ENCODE results near the gene PRPF18.

Gene PRPF18

DNA sequence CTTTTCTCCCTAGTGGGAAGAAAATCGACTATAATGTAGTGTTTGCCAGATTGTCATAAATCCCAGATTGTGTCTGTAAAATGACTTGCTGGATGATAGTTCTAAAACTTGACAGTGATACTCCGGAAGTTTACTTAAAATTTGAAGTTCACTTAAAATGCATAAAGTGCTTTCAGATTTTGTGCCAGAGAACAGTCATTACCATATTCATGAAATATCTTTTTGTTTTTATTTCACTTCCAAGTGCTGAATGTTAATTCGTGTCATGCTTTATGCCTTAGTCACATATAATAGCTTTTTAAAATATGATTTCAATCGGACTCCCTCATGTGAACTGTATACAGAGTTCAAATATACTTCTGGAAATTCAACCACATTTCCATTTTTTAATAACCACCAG, 30.4 kb downstream of the PRPF18 start:
- H3K4me1 ChIP-seq (ENCODE audit: control insufficient read depth, low read depth, low read length), result peaks cover 11% of the 10 kb centered on the region
- no peak for DNase-seq
- no peak overlapping the region for H2BK120ac ChIP-seq (ENCODE audit: low read depth, low read length)
- H2BK15ac ChIP-seq (replicated peaks; ENCODE audit: low read depth), result no peak overlapping the region
- H3K79me2 ChIP-seq (ENCODE audit: control insufficient read depth, insufficient read depth, low read length), result no peaks in the 10 kb centered on the region
- no CpG with 5 or more reads among the region's 4 CpGs for WGBS (ENCODE audit: extremely low coverage, insufficient coverage, low lambda C conversion rate)
- H4K5ac ChIP-seq (ENCODE audit: low read length), result no peak overlapping the region
- H3K4me3 ChIP-seq (ENCODE audit: low read length), result no peak overlapping the region
- H3K4ac ChIP-seq (ENCODE audit: low read depth, low read length), result no peak overlapping the region
- no peak overlapping the region for H2AK5ac ChIP-seq (ENCODE audit: low read length)
- no peaks in the 10 kb centered on the region for H3K36me3 ChIP-seq (ENCODE audit: control insufficient read depth, insufficient read depth, low read length)
- no peak overlapping the region for H4K8ac ChIP-seq (ENCODE audit: low read depth, low read length)
- H3K79me1 ChIP-seq (ENCODE audit: low read length), result no peaks in the 10 kb centered on the region
- no peaks in the 10 kb centered on the region for H3K27me3 ChIP-seq (ENCODE audit: insufficient read depth, low read length, poor library complexity)
- no peak overlapping the region for H3K27ac ChIP-seq (ENCODE audit: low read depth, low read length)
- no peak overlapping the region for H3K18ac ChIP-seq (ENCODE audit: low read length)
- no peak overlapping the region for H3K9ac ChIP-seq (ENCODE audit: low read length)
- no peak overlapping the region for H3K23ac ChIP-seq (ENCODE audit: low read length)
- H3K4me2 ChIP-seq (ENCODE audit: low read length), result no peak overlapping the region
- no peak overlapping the region for H2BK5ac ChIP-seq (ENCODE audit: low read length)
- no peak overlapping the region for H3K56ac ChIP-seq (ENCODE audit: low read length)

- H3K23ac ChIP-seq (ENCODE audit: low read length), result no peak overlapping the region
- no peak overlapping the region for H3K4ac ChIP-seq (ENCODE audit: low read depth, low read length)
- no peak overlapping the region for H4K8ac ChIP-seq (ENCODE audit: low read depth, low read length)
- no peak overlapping the region for H2BK120ac ChIP-seq (ENCODE audit: low read depth, low read length)
- no peak overlapping the region for H3K9ac ChIP-seq (ENCODE audit: low read length)
- no peak overlapping the region for H2AK5ac ChIP-seq (ENCODE audit: low read length)
- H3K27ac ChIP-seq (ENCODE audit: low read depth, low read length), result no peak overlapping the region
- no peak overlapping the region for H3K4me2 ChIP-seq (ENCODE audit: low read length)
- H3K27me3 ChIP-seq (ENCODE audit: insufficient read depth, low read length, poor library complexity), result no peaks in the 10 kb centered on the region
- no CpG with 5 or more reads among the region's 2 CpGs for WGBS (ENCODE audit: extremely low coverage, insufficient coverage, low lambda C conversion rate)
- no peaks in the 10 kb centered on the region for H3K36me3 ChIP-seq (ENCODE audit: control insufficient read depth, insufficient read depth, low read length)
- no peak overlapping the region for H2BK15ac ChIP-seq (replicated peaks; ENCODE audit: low read depth)
- H3K4me3 ChIP-seq (ENCODE audit: low read length), result no peak overlapping the region
- no peak overlapping the region for H2BK5ac ChIP-seq (ENCODE audit: low read length)
- DNase-seq, result no peak
- no peak overlapping the region for H4K5ac ChIP-seq (ENCODE audit: low read length)
- H3K79me1 ChIP-seq (ENCODE audit: low read length), result no peaks in the 10 kb centered on the region
- H3K56ac ChIP-seq (ENCODE audit: low read length), result no peak overlapping the region
- H3K4me1 ChIP-seq (ENCODE audit: control insufficient read depth, low read depth, low read length), result no peaks in the 10 kb centered on the region
- H3K79me2 ChIP-seq (ENCODE audit: control insufficient read depth, insufficient read depth, low read length), result no peaks in the 10 kb centered on the region
- H3K18ac ChIP-seq (ENCODE audit: low read length), result no peak overlapping the region
Measured at GRCh38 chr10:13621931-13622330, 35.2 kb downstream of the PRPF18 start.

DNA sequence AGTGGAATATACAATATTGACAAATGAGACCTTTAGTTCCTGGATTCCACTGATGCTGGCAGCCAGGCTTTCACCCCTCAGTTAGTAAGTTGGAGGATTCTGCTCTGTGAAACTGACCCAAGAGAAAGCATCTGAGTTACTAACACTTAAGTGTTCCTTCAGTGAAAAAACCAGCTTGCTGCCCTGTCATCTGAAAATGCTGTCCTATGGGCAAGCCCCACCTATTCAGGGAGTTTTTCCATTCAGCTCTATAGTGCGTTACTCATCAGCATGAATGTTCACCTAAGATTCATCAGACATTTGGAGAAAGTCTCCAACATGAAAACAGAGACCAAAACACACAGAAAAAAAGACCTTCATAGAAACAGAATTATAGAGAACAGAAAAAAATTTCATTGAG, 37.9 kb downstream of the PRPF18 start:
- H4K5ac ChIP-seq (ENCODE audit: low read length), result no peak overlapping the region
- no peak overlapping the region for H3K4me2 ChIP-seq (ENCODE audit: low read length)
- no peaks in the 10 kb centered on the region for H3K79me1 ChIP-seq (ENCODE audit: low read length)
- H2AK5ac ChIP-seq (ENCODE audit: low read length), result no peak overlapping the region
- H3K23ac ChIP-seq (ENCODE audit: low read length), result no peak overlapping the region
- H3K18ac ChIP-seq (ENCODE audit: low read length), result no peak overlapping the region
- H3K79me2 ChIP-seq (ENCODE audit: control insufficient read depth, insufficient read depth, low read length), result no peaks in the 10 kb centered on the region
- H2BK15ac ChIP-seq (replicated peaks; ENCODE audit: low read depth), result no peak overlapping the region
- no peak overlapping the region for H3K9ac ChIP-seq (ENCODE audit: low read length)
- no peak for DNase-seq
- no peaks in the 10 kb centered on the region for H3K27me3 ChIP-seq (ENCODE audit: insufficient read depth, low read length, poor library complexity)
- H3K36me3 ChIP-seq (ENCODE audit: control insufficient read depth, insufficient read depth, low read length), result no peaks in the 10 kb centered on the region
- no peak overlapping the region for H4K8ac ChIP-seq (ENCODE audit: low read depth, low read length)
- H3K27ac ChIP-seq (ENCODE audit: low read depth, low read length), result no peak overlapping the region
- H3K56ac ChIP-seq (ENCODE audit: low read length), result no peak overlapping the region
- WGBS (ENCODE audit: extremely low coverage, insufficient coverage, low lambda C conversion rate), result no CpG with 5 or more reads among the region's 1 CpG
- no peak overlapping the region for H3K4me3 ChIP-seq (ENCODE audit: low read length)
- H2BK5ac ChIP-seq (ENCODE audit: low read length), result no peak overlapping the region
- no peaks in the 10 kb centered on the region for H3K4me1 ChIP-seq (ENCODE audit: control insufficient read depth, low read depth, low read length)
- H2BK120ac ChIP-seq (ENCODE audit: low read depth, low read length), result no peak overlapping the region
- H3K4ac ChIP-seq (ENCODE audit: low read depth, low read length), result no peak overlapping the region

- no peak overlapping the region for H3K9ac ChIP-seq (ENCODE audit: low read length)
- no CpG with 5 or more reads among the region's 7 CpGs for WGBS (ENCODE audit: extremely low coverage, insufficient coverage, low lambda C conversion rate)
- no peaks in the 10 kb centered on the region for H3K79me1 ChIP-seq (ENCODE audit: low read length)
- H2BK5ac ChIP-seq (ENCODE audit: low read length), result no peak overlapping the region
- no peaks in the 10 kb centered on the region for H3K36me3 ChIP-seq (ENCODE audit: control insufficient read depth, insufficient read depth, low read length)
- H3K27ac ChIP-seq (ENCODE audit: low read depth, low read length), result no peak overlapping the region
- H4K5ac ChIP-seq (ENCODE audit: low read length), result no peak overlapping the region
- no peak overlapping the region for H2BK15ac ChIP-seq (replicated peaks; ENCODE audit: low read depth)
- no peak overlapping the region for H3K23ac ChIP-seq (ENCODE audit: low read length)
- H3K27me3 ChIP-seq (ENCODE audit: insufficient read depth, low read length, poor library complexity), result no peaks in the 10 kb centered on the region
- no peaks in the 10 kb centered on the region for H3K79me2 ChIP-seq (ENCODE audit: control insufficient read depth, insufficient read depth, low read length)
- no peak overlapping the region for H3K56ac ChIP-seq (ENCODE audit: low read length)
- H3K4me3 ChIP-seq (ENCODE audit: low read length), result no peak overlapping the region
- H3K4me2 ChIP-seq (ENCODE audit: low read length), result no peak overlapping the region
- no peak overlapping the region for H2BK120ac ChIP-seq (ENCODE audit: low read depth, low read length)
- no peak overlapping the region for H3K18ac ChIP-seq (ENCODE audit: low read length)
- no peak overlapping the region for H2AK5ac ChIP-seq (ENCODE audit: low read length)
- no peak overlapping the region for H4K8ac ChIP-seq (ENCODE audit: low read depth, low read length)
- no peaks in the 10 kb centered on the region for H3K4me1 ChIP-seq (ENCODE audit: control insufficient read depth, low read depth, low read length)
- DNase-seq, result peak; percentile 22
- H3K4ac ChIP-seq (ENCODE audit: low read depth, low read length), result no peak overlapping the region
Measured at GRCh38 chr10:13627459-13628310, 40.9 kb downstream of the PRPF18 start.

DNA sequence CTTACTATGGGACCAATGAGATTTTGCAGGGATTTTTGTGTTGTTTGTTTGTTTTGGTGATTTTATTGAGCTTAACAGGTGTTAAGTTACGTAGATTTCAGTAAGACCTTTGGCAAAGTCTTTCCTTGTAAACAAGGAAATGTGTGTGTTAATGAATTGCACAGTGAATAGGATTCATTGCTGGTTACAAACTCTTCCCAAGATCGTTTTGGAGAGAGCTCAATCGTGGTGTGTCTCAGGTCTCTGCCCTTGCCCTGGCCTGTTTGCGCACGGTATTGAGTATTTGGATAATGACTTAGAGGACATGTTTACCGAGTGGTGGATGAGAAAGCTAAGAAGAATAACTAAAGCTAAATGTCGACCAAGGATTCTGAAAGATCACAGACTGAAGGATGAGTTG, 41.9 kb downstream of the PRPF18 start:
- no CpG with 5 or more reads among the region's 7 CpGs for WGBS (ENCODE audit: extremely low coverage, insufficient coverage, low lambda C conversion rate)
- Histone ChIP-seq H3K18ac (ENCODE audit: low read length) (no peak overlapping the region), H3K36me3 (ENCODE audit: control insufficient read depth, insufficient read depth, low read length) (no peaks in the 10 kb centered on the region), H3K79me1 (ENCODE audit: low read length) (no peaks in the 10 kb centered on the region), H3K79me2 (ENCODE audit: control insufficient read depth, insufficient read depth, low read length) (no peaks in the 10 kb centered on the region), H3K4me2 (ENCODE audit: low read length) (no peak overlapping the region), H3K9ac (ENCODE audit: low read length) (no peak overlapping the region), H3K27me3 (ENCODE audit: insufficient read depth, low read length, poor library complexity) (no peaks in the 10 kb centered on the region), H3K4me3 (ENCODE audit: low read length) (no peak overlapping the region), H4K5ac (ENCODE audit: low read length) (no peak overlapping the region), H3K4me1 (ENCODE audit: control insufficient read depth, low read depth, low read length) (no peaks in the 10 kb centered on the region), H2AK5ac (ENCODE audit: low read length) (no peak overlapping the region), H3K27ac (ENCODE audit: low read depth, low read length) (no peak overlapping the region), H3K4ac (ENCODE audit: low read depth, low read length) (no peak overlapping the region), H4K8ac (ENCODE audit: low read depth, low read length) (no peak overlapping the region), H3K23ac (ENCODE audit: low read length) (no peak overlapping the region), H3K56ac (ENCODE audit: low read length) (no peak overlapping the region), H2BK15ac (replicated peaks; ENCODE audit: low read depth) (no peak overlapping the region), H2BK120ac (ENCODE audit: low read depth, low read length) (no peak overlapping the region), H2BK5ac (ENCODE audit: low read length) (no peak overlapping the region)
- no peak for DNase-seq

DNA sequence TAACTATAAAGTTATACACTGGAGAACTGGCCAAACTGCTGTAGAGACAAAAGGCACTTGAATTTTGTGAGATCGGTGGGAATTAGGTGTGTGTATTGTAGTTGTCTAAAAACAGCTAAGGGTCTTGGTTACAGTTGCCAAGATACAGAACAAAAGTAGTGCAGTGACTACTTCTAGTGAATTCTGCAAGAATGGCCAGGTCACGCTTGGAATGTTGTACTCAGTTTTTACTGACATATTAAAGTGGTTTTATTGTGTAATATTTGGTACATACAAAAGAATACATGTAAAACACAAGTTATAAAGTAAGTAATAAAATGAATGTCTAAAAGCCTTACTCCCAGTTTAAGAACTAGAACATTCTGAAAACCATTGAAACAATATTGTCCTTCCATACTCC, 42.4 kb downstream of the PRPF18 start:
- H3K27me3 ChIP-seq (ENCODE audit: insufficient read depth, low read length, poor library complexity), result no peaks in the 10 kb centered on the region
- no peaks in the 10 kb centered on the region for H3K79me2 ChIP-seq (ENCODE audit: control insufficient read depth, insufficient read depth, low read length)
- no peak overlapping the region for H3K56ac ChIP-seq (ENCODE audit: low read length)
- no peak overlapping the region for H3K4me2 ChIP-seq (ENCODE audit: low read length)
- no peak overlapping the region for H2BK120ac ChIP-seq (ENCODE audit: low read depth, low read length)
- no peak overlapping the region for H3K27ac ChIP-seq (ENCODE audit: low read depth, low read length)
- H3K4ac ChIP-seq (ENCODE audit: low read depth, low read length), result no peak overlapping the region
- no peak overlapping the region for H3K18ac ChIP-seq (ENCODE audit: low read length)
- H2BK15ac ChIP-seq (replicated peaks; ENCODE audit: low read depth), result no peak overlapping the region
- no peak overlapping the region for H2AK5ac ChIP-seq (ENCODE audit: low read length)
- H3K4me1 ChIP-seq (ENCODE audit: control insufficient read depth, low read depth, low read length), result no peaks in the 10 kb centered on the region
- no peaks in the 10 kb centered on the region for H3K36me3 ChIP-seq (ENCODE audit: control insufficient read depth, insufficient read depth, low read length)
- no peak for DNase-seq
- H3K79me1 ChIP-seq (ENCODE audit: low read length), result no peaks in the 10 kb centered on the region
- no peak overlapping the region for H3K23ac ChIP-seq (ENCODE audit: low read length)
- no peak overlapping the region for H3K4me3 ChIP-seq (ENCODE audit: low read length)
- no peak overlapping the region for H4K5ac ChIP-seq (ENCODE audit: low read length)
- H2BK5ac ChIP-seq (ENCODE audit: low read length), result no peak overlapping the region
- H4K8ac ChIP-seq (ENCODE audit: low read depth, low read length), result no peak overlapping the region
- H3K9ac ChIP-seq (ENCODE audit: low read length), result no peak overlapping the region
- no CpG with 5 or more reads among the region's 2 CpGs for WGBS (ENCODE audit: extremely low coverage, insufficient coverage, low lambda C conversion rate)
